H4 (cell line): ENCODE measurements around the gene ZMYND15. TPM values are rescaled to one million over a fixed set of nuclear protein-coding genes. Genes with fewer than 3 reads are reported as not detected.
A peak's percentile ranks its signal among the peaks of the same experiment; 100 is the strongest.
"Not testable (repeated sequence)": the region's sequence is repeated elsewhere in the genome, so short reads cannot be mapped to it uniquely, and the experiment has no call there.

Experiments used
- DNase-seq: peaks from one replicate; pipeline ENCODE4 v3.0.0-alpha.2; 2015; ENCODE audit warnings: low spot score
- total RNA-seq: library from RNA; depleted of rRNA; stranded (reverse); fragments of >200 nt; shearing (Covaris generic); gene quantifications from 2 replicates; pipeline ENCODE4 v1.2.3, GENCODE V29; 2014; rRNA removed

ZMYND15 gene, protein sequence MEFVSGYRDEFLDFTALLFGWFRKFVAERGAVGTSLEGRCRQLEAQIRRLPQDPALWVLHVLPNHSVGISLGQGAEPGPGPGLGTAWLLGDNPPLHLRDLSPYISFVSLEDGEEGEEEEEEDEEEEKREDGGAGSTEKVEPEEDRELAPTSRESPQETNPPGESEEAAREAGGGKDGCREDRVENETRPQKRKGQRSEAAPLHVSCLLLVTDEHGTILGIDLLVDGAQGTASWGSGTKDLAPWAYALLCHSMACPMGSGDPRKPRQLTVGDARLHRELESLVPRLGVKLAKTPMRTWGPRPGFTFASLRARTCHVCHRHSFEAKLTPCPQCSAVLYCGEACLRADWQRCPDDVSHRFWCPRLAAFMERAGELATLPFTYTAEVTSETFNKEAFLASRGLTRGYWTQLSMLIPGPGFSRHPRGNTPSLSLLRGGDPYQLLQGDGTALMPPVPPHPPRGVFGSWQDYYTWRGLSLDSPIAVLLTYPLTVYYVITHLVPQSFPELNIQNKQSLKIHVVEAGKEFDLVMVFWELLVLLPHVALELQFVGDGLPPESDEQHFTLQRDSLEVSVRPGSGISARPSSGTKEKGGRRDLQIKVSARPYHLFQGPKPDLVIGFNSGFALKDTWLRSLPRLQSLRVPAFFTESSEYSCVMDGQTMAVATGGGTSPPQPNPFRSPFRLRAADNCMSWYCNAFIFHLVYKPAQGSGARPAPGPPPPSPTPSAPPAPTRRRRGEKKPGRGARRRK
- total RNA-seq, result not detected in 2 replicates

DNA sequence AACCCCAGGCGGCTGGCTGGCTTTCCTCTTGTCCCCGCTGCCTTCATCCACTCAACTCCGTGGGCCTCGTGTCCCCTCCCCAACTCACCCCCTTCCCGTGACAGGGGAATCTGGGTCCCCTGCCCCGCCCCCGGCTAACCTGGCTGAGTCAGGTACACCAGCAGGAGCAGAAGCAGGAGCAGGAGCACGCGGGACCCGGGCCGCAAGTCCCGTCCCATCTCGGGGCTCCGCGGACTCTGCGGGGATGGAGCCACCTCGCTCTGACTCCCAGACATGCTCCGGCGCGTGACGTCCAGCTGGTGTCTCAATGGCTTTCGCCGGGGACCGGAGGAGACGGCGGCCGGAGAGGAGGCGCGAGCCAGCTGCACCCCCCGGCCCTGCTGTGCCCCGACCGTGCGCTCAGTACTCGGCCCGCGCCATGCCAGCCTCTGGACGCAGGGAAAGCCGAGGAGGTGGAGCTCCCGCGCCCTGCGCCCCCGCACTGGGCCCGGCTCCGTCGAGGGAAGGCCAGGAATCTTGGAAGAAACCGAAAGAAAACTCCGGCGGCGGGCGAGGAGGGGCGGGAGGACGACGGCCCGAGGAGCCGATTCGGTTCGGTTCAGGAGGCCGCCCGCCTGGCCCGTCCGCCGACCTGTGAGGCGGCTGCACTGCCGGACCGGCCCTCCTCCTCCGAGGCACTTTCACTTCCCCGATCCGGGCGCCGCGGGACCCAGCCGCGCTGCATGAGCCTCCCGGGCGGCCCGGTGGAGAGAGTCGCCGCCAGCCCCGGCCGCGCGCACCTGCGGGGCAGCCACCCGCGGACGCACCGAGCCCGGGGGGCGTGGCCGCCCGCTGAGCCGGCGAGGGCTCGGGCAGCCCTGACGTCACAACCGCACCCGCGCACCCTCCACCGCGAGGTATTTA is at the start of gene ZMYND15, which contains the start of gene CXCL16:
Gene ZMYND15, plus strand, starts transcription at position 712 of the 903 bp plus-strand sequence. CDS start 716 bp downstream, outside the sequence.
Gene CXCL16, minus strand, starts transcription at position 807 of the 903 bp plus-strand sequence. Its CDS starts 589 bp downstream, at position 218.
- no peak for DNase-seq

DNA sequence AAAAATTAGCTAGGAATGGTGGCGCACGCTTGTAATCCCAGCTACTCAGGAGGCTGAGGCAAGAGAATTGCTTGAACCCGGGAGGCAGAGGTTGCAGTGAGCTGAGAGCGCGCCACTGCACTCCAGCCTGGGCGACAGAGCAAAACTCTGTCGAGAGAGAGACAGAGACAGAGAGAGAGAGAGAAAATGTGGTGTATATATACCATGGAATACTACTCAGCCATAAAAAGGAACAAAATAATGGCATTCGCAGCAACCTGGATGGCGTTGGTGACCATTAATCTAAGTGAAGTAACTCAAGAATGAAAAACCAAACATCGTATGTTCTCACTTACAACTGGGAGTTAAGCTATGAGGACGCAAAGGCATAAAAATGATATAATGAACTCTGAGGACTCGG is 49.8 kb upstream of the ZMYND15 start:
- not testable (repeated sequence) for DNase-seq

DNA sequence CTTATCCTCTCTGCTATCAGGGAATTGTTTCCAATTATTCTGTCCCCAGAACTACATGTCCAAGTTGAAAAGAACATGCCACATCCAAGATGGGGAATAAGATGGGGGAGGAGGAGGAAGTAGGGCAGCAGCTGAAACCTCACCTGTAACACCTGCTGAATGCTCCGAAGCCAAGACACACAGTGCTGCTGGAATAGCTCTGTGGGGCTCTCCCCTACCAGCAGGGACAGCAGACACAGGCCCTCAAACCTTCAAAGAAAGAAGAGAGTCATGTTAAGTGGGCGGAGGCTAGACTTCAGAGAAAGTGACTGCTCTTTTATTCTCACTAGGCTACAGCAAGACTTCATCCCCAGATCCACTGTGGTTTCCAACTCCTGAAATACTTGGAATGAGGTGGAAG is 48.9 kb upstream of the ZMYND15 start:
- DNase-seq, result no peak

DNA sequence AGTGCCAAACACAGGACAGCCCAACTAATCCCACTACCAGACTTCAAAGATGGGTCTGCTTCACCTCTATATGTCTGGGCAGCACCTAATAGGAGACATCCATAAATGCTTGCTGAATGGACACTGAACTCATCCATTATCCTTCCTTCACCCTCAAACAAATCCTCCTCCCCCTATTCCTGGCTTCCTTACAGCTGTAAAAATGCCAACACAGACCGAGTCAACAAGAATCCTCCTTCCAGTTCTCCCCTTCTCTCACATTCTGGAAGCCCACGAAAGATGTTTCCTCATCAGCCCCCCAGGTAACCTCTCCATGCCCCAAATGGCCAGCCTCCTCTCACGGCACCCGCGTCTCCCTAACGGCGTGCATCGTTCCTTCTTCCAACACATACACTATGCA is 47.9 kb upstream of the ZMYND15 start:
- no peak for DNase-seq

DNA sequence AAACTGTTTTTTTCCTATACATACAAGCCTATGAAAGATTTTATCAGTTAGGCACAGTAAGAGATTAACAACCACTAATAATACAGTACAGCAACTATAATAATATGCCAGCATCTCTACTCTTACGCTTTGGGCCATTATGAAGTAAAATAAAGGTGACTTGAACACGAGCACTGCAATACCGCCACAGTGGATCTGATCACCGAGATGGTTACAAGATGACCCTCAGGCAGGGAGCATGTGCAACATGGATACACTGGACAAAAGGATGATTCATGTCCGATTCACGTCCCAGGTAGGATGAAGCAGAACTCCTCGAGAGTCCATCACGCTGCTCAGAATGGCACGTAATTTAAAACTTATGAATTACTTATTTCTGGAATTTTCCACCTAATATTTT is 46.2 kb upstream of the ZMYND15 start:
- DNase-seq, result no peak

DNA sequence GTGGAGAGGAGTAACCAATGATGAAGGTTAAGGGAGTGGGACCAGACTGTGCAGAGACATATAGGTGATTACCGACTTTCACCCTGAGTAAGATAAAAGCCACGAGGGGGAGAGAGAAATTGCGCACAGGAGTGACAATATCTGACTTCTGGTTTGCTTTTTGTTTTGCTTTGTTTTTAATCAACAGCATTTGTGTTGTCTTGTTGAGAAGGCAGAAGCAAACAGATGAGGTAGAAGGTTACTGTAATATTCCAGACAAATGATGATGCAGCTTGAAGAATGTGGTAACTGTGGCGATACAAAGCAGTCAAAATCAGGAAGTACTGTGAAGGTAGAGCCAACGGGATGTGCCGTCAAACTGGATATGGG is 43.2 kb upstream of the ZMYND15 start:
- no peak for DNase-seq

DNA sequence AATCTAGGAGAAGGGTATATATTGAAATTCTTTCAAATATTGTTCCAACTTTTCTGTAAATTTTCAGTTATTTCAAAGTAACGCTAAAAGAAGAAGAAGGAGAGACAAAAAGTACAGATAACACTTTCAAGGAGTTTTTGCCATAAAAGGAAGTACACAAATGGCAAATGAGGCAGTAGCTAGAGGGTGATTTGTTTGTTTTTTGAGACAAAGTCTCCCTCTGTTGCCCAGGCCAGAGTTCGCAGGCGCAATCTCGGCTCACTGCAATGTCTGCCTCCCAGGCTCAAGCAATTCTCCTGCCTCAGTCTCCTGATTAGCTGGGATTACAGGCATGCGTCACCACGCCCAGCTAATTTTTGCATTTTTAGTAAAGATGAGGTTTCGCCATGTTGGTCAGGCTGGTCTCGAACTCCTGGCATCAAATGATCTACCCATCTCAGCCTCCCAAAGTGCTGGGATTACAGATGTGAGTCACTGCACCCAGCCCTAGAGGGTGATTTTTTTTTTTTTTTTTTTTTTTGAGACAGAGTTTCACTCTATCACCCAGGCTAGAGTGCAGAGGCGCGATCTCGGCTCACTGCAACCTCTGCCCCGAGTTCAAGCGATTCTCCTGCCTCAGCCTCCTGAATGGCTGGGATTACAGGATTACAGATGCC is 40.1 kb upstream of the ZMYND15 start:
- not testable (repeated sequence) for DNase-seq

DNA sequence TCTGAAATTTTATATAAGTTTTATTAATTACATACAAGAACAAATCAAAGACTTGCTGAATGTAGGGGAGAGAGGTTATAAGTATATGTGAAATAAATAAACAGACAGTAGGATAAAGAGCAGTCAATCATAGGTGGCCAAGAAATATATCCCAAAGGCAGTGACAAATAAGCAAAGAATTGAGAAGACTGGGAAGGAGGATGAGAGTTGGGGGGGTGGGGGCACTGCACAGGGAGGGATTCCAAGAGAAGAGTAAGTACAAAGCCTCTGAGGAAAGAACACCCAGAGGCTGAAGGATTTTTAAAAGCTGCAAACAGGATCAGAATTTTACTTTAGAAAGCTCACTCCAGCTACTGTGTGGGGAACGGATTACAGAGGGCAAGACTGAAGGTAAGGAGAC is 38.5 kb upstream of the ZMYND15 start:
- DNase-seq, result no peak

DNA sequence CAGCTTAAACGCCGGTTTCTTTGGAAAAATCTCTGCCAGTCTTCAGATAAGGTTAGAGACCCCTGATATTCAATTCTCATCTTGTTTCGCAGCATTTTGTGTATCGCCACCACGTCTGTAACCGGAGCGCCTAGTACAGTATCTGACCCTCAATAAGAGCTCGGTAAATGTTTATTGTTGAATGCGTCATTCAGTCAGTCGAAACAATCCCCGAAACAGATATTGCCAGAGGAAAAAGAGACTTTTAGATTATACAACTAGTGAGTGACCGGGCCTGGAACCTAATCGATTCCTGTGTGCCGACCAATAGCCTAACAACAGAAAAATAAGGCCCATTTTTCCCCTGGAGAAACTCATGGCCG is 36.3 kb upstream of the ZMYND15 start:
- no peak for DNase-seq

DNA sequence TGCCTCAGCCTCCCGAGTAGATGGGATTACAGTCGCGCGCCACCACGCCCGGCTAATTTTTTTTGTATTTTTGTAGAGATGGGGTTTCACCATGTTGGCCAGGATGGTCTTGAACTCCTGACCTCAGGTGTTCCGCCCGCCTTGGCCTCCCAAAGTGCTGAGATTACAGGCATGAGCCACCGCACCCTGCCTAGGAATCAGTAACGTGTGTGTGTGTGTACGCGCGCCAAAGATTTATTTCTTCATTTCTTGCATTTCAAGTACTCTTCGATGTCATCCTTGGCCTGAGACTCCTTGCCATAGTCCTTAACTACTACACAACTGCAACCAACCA is 35.1 kb upstream of the ZMYND15 start:
- not testable (repeated sequence) for DNase-seq

DNA sequence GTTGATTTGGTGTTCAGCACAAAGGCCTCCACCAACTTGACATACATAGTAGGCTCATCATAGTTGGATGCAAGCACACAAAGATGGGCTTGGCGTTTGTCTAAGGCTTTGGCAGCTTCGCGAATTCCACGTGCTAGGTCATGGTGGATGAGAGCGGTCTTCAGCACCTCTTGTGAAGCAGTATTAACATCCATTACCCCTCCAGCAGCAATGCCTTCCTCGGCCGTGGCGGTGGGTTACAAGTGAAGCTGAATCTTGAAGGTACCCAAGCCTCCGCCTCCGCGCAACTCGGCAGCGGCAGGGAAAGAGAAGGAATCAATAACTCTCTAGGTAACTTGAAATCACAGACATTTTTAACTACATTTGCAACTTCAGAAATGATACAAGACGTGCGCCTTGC is 34.6 kb upstream of the ZMYND15 start:
- DNase-seq, result no peak

DNA sequence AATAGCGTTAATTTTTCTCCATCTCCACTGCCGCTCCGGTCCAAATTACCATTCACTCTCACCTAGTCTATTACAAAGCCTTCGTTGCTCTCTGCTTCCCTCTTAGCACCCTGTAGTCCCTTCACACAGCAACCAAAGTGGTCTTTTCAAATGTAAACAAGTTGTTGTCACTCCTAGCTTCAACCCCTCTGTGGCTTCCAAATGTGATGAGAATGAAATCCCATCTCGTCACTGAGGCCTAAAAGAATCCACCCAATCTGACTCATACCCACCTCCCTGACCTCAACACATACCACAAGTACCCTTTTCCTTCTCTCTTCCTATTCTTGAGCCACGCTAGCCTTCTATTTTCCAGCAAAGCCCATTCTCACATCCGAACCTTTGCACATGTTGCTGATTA is 33.5 kb upstream of the ZMYND15 start:
- no peak for DNase-seq

DNA sequence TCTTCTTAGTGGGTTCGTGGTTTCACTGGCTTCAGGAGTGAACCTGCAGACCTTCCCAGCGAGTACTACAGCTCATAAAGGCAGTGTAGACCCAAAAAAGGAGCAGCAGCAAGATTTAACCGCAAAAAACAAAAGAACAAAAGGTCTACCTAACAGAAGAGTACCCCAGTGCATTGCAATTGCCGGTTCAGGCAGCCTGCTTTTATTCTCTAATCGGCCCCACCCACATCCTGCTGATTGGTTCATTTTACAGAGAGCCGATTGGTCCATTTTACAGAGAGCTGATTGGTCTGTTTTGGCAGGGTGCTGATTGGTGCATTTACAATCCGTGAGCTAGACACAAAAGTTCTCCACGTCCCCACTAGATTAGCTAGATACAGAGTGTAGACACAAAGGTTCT is 31.2 kb upstream of the ZMYND15 start:
- no peak for DNase-seq

DNA sequence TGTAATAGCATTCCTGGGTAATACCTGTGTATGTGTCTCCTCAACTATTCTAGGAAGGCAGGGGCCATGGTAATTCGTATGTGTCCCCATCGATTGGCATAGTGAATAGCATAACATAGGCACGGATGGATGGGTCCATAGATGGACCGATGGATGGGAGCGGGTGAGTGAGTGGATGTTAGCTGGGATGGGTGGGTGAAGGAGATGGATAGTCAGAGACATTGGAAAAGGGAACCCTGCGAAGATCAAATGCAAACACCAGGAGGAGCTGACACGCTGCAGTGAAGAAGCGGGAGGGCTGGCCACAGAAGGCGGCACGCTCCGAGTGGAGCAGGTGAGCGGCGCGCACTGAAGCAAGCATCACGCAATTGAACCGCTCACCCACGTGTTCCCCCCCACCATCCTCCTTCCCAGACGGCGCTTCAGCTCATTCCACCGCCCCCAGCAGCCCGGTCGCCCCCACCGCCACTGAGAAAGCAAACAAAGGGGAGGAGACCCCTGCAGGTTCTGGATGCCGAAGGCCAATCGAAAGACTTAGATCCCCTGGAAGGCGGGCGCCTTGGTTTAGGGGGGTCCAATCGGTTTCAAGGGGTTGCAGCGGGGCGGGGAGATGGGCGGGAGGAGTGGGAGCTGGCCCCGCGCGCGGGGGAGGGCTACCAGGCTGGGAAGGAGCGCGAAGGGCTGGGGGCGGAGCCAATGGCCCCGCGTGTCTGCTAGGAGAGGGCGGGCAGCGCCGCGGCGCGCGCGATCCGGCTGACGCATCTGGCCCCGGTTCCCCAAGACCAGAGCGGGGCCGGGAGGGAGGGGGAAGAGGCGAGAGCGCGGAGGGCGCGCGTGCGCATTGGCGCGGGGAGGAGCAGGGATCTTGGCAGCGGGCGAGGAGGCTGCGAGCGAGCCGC is 29.6 kb upstream of the ZMYND15 start, which contains the start of gene ARRB2:
Gene ARRB2, plus strand, starts transcription at position 839 of the 899 bp plus-strand sequence. CDS start 90 bp downstream, outside the sequence.
- peak; percentile 75 for DNase-seq

DNA sequence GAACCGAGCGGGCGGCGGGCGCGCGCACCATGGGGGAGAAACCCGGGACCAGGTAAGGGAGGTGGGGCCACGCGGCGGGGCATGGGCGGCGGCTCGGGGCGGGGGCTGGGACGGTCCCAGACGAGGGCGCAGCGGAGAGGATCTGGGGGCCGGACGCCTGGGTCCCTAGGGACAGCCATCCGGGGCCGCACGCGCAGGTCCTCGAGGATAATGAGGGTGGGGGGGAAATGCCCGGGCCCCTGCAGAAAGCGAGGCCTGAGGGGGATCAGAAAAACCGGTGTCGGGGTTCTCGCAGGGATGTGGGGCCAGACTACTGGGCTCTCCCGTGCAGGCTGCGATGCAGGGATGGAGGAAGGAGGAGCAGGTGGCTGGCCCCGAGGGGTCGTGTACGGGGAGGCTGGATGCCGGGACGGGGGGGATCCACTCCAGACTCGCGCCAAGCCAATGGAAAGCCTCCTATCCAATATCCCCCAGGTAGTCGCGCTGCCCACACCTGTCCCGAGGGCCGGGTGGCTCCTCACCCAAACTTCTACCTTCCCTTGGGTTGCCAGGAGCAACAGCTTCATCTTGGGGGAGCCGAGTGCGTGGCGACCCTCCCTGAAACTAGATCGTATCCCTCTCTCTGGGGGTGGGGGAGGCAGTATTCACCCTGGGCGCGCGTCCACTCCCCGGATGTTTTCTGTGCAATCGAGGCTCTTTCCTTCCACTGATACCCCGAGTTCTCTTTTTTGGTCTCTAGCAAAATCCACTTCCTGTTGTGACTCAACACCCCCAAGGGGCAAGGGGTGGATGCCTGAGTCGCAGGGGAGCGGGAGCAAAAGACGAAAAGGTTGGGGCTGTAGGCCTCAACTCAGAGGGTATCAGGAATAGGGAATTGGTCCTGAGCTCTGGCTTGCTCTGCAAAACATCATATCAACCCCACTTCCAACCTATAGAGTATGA is 28.7 kb upstream of the ZMYND15 start:
- DNase-seq, result no peak

DNA sequence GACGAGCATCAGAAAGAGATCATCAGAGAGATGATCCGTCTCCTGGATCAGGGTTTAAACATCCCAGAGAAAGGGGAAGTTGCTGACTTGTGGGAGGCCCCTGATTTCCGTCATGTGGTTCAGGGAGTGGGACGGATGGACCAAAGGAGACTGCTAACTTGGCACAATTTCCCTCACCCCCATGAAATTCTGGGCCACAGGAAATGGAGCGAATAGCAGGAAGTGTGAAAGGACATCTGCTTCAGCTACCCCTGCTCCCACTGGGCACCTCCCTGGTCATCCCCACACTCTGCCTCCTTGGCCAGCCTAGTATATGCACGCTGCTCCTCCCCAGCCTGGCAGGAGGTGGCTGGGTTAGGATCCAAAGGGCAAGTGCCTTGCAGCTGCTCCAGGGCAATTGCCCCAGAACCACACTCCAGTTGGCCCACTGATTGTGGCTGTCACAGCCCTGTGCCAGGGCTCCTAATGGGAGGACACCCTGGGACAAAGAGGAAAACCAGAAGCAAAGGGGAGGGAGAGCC is 27.9 kb upstream of the ZMYND15 start:
- DNase-seq, result no peak

DNA sequence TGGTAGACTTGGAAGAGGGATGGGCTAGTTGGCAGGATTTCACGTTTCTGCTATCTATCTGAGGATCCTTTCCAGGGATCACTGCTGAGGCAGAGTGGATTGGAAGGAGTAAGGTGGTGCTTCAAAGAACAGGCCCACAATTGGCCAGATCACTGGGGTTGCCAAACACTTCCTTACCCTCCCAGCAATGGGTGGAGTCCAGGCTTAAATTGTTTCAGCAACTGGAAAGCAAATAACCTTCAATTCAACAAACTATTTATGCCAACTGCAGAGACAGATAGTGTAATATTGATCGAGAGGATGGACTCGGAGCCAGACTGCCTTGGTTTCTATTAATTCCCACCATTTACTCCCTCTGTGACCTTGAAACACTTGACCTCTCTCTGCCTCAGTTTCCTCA is 27.1 kb upstream of the ZMYND15 start:
- no peak for DNase-seq

DNA sequence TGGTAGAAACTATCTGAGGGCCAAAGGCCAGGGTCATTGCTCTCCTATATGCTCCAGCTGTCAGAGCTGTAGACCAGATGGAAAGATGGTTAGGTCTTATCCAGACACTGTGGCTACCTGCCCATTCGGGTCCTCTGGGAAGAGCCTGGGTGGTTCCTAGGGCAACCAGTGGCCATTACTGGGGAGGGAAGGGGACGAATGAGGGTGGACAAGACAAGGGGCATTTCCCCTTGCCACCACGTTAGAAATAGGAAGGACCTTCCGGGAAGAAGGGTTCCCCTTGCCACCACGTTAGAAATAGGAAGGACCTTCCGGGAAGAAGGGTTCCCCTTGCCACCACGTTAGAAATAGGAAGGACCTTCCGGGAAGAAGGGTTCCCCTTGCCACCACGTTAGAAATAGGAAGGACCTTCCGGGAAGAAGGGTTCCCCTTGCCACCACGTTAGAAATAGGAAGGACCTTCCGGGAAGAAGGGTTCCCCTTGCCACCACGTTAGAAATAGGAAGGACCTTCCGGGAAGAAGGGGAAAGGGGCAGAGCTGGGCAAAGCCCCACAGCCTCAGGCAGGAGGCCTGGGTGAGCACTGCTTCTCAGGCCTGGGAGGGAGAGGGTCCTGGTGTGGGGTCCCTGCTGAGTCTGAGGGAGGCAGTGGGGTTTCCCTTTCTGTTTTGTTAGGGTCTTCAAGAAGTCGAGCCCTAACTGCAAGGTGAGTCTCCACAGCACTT is 25.1 kb upstream of the ZMYND15 start:
- DNase-seq, result not testable (repeated sequence)
